B cell (primary cell): Measurements from ENCODE around the gene SERPINF2. TPM values are rescaled to one million over a fixed set of nuclear protein-coding genes. Genes with fewer than 3 reads are reported as not detected.

Source experiments
- ATAC-seq: fragments of 200-7000 bp; cut with Tn5 transposase; one replicate; pipeline ENCODE4 v1.10.0; 2021; ENCODE audit warnings: low read depth, mild to moderate bottlenecking, moderate number of reproducible peaks, moderate library complexity
- CTCF ChIA-PET: fragments of 350-600 bp; sonication (Branson Sonifier 250); formaldehyde crosslinking; loops from one replicate; lab custom pipeline; 2021; ENCODE audit warnings: antibody characterized with exemption, inconsistent platforms; lab: Charles Lee
- POLR2A ChIA-PET: fragments of 350-600 bp; sonication (Branson Sonifier 250); formaldehyde crosslinking; loops from one replicate; lab custom pipeline; 2021; ENCODE audit warnings: antibody characterized with exemption; lab: Charles Lee
- DNase-seq: peaks from one replicate; pipeline ENCODE4 v3.0.0; 2013
- H2AFZ ChIP-seq: 2 replicates; pipeline ENCODE4 v1.6.1; 2012; ENCODE audit warnings: mild to moderate bottlenecking, low read depth, low read length; ENCODE audit not compliant: insufficient read depth, poor library complexity, severe bottlenecking
- H3K27ac ChIP-seq, 2 donors: 1 replicate in 1 of 2; 2 replicates in 1 of 2; pipeline ENCODE4 v1.5.1; 2012 to 2013; ENCODE audit warnings: low read length in 2 of 2, mild to moderate bottlenecking in 2 of 2, moderate library complexity in 1 of 2
- H3K27me3 ChIP-seq, 4 experiments: fragments of 200-600 bp in 1 of 4; sonication (generic) in 1 of 4; replicated peaks in 1 of 4; 1 replicate in 2 of 4; 2 replicates in 2 of 4; pipeline versions ENCODE4 v1.6.1 to v1.7.0; 2013 to 2016; ENCODE audit warnings: low read length in 3 of 4, mild to moderate bottlenecking in 2 of 4, mixed read lengths in 1 of 4, moderate library complexity in 1 of 4; ENCODE audit not compliant: insufficient read depth in 4 of 4, control insufficient read depth in 3 of 4; ENCODE audit errors: control extremely low read depth in 1 of 4
- H3K36me3 ChIP-seq, 2 experiments: replicated peaks in 1 of 2; 1 replicate in 1 of 2; 2 replicates in 1 of 2; pipeline versions ENCODE4 v1.6.1 to v1.7.1; 2013; ENCODE audit warnings: low read length in 1 of 2; ENCODE audit not compliant: insufficient read depth in 2 of 2, control insufficient read depth in 1 of 2; ENCODE audit errors: control extremely low read depth in 1 of 2, extremely low read depth in 1 of 2
- H3K4me1 ChIP-seq, 2 donors: fragments of 200-600 bp in 1 of 2; sonication (generic) in 1 of 2; 1 replicate in 1 of 2; 2 replicates in 1 of 2; pipeline versions ENCODE4 v1.5.1 to v1.6.1; 2013 to 2017; ENCODE audit warnings: low read length in 2 of 2; ENCODE audit not compliant: control insufficient read depth in 2 of 2, insufficient read depth in 2 of 2
- H3K4me2 ChIP-seq: replicated peaks from 2 replicates; pipeline ENCODE3; 2012; ENCODE audit warnings: mild to moderate bottlenecking, low read depth, low read length; ENCODE audit not compliant: poor library complexity, severe bottlenecking
- H3K4me3 ChIP-seq, 5 experiments: fragments of 200-600 bp in 1 of 5; sonication (generic) in 1 of 5; 1 replicate in 3 of 5; 2 replicates in 2 of 5; pipeline versions ENCODE4 v1.5.1 to v1.7.0; 2011 to 2016; ENCODE audit warnings: low read length in 4 of 5, mild to moderate bottlenecking in 4 of 5, low read depth in 2 of 5, control low read depth in 1 of 5, moderate library complexity in 1 of 5; ENCODE audit not compliant: insufficient read depth in 1 of 5; ENCODE audit errors: control extremely low read depth in 1 of 5, extremely low read depth in 1 of 5
- H3K79me2 ChIP-seq: fragments of 200-600 bp; sonication (generic); one replicate; pipeline ENCODE4 v1.6.0; 2016; ENCODE audit warnings: low read length; ENCODE audit not compliant: control insufficient read depth, insufficient read depth
- H3K9ac ChIP-seq: fragments of 200-600 bp; sonication (generic); 2 replicates; pipeline ENCODE4 v1.6.1; 2017; ENCODE audit warnings: mild to moderate bottlenecking, low read length, moderate library complexity
- H3K9me3 ChIP-seq, 3 donors: one replicate each; pipeline versions ENCODE4 v1.6.1 to v1.7.1; 2013; ENCODE audit warnings: low read length in 2 of 3; ENCODE audit not compliant: control insufficient read depth in 2 of 3, insufficient read depth in 1 of 3; ENCODE audit errors: control extremely low read depth in 1 of 3
- H4K20me1 ChIP-seq: 2 replicates; pipeline ENCODE4 v1.6.0; 2012; ENCODE audit warnings: mild to moderate bottlenecking, low read length; ENCODE audit not compliant: insufficient read depth, control insufficient read depth, poor library complexity, severe bottlenecking
- H3K27ac Mint-ChIP-seq: one replicate; pipeline ENCODE4 v1.8.0; 2021; ENCODE audit warnings: mixed read lengths
- H3K27me3 Mint-ChIP-seq: one replicate; pipeline ENCODE4 v1.8.0; 2021; ENCODE audit warnings: mixed read lengths
- H3K4me1 Mint-ChIP-seq: one replicate; pipeline ENCODE4 v1.8.0; 2021; ENCODE audit warnings: mixed read lengths
- H3K4me3 Mint-ChIP-seq: one replicate; pipeline ENCODE4 v1.8.0; 2021; ENCODE audit warnings: mixed read lengths
- H3K9me3 Mint-ChIP-seq: one replicate; pipeline ENCODE4 v1.8.0; 2022; ENCODE audit warnings: mixed read lengths; ENCODE audit not compliant: insufficient read depth
- EZH2 ChIP-seq: IDR thresholded peaks from 2 replicates; pipeline ENCODE4 v1.6.1; 2012; ENCODE audit warnings: borderline replicate concordance, low read depth, mild to moderate bottlenecking, moderate library complexity, low read length; ENCODE audit not compliant: insufficient read depth, poor library complexity, severe bottlenecking
- WGBS: methylation state at CpG from one replicate; pipeline ENCODE4 v1.1.5; 2013; ENCODE audit warnings: missing lambda C conversion rate; ENCODE audit not compliant: insufficient coverage; 5-methylcytosine and 5-hydroxymethylcytosine counted together
- intact Hi-C: fragments of 100-400 bp; cut with micrococcal nuclease; formaldehyde crosslinking; loops from one replicate; pipeline ENCODE4 v1.10.0; 2022
- polyA plus RNA-seq: library from polyadenylated mRNA; depleted of rRNA; stranded (reverse); fragments of >200 nt; gene quantifications from 2 replicates; pipeline ENCODE4 v1.2.3, GENCODE V29; 2012
- total RNA-seq, 2 donors: library from RNA; stranded (reverse); fragments of 120-200 nt in 1 of 2; gene quantifications; 1 replicate in 1 of 2; 2 replicates in 1 of 2; pipeline versions ENCODE4 v1.2.3 to v1.2.4, GENCODE V29; 2013 to 2022
- TF ChIP-seq, protein P1 (sequence below): fragments of 200-600 bp; IDR thresholded peaks from one replicate; pipeline ENCODE4 v1.8.0; 2022; ENCODE audit warnings: antibody characterized with exemption, mild to moderate bottlenecking

Gene SERPINF2
- total and polyA plus RNA-seq, 2 donors (not counting 1 experiment from before 2014, with no cell fraction given), result 0.97 to 3.9 TPM

DNA sequence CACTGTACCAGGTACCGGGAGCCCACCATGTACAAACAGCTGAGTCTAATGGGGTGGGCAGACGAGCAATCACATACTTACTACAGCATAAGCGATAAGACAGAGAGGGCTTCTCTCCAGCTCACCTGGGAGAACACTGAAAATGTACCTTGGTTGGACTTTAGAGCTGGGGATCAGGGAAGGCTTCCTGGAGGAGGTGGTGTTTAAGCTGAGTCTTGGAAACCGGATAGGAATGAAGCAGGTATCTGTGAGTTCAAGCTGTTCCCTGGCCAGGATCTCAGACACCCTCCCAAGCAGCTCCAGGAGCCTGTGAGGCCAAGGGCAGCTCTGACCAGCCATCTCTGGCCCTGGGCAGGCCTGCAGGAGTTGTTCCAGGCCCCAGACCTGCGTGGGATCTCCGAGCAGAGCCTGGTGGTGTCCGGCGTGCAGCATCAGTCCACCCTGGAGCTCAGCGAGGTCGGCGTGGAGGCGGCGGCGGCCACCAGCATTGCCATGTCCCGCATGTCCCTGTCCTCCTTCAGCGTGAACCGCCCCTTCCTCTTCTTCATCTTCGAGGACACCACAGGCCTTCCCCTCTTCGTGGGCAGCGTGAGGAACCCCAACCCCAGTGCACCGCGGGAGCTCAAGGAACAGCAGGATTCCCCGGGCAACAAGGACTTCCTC is 11.2 kb downstream of the SERPINF2 start:
- 88% methylated on average over 21 of the region's 23 CpGs for WGBS
- no peak overlapping the region for H3K4me3 Mint-ChIP-seq
- Histone ChIP-seq H3K79me2 (no peaks in the 10 kb centered on the region), H3K27me3 (no peaks in the 10 kb centered on the region), H3K9me3 (no peaks in the 10 kb centered on the region), H3K36me3 (no peaks in the 10 kb centered on the region), H3K9ac (no peak overlapping the region), H3K4me3 (no peak overlapping the region), H3K4me1 (peaks cover 10 to 15% of the 10 kb centered on the region in 2 donors), H4K20me1 (no peaks in the 10 kb centered on the region), H3K27ac (no peak overlapping the region), H3K4me2 (no peak overlapping the region), H2AFZ (no peak overlapping the region)
- ChIA-PET POLR2A (interaction anchor here (0.6 to 2.5 kb wide), 9 partner anchors 9 to 109 kb away, joined by 3 to 17 read pairs (median 5); partner anchors contain the start of genes RPA1, SCARF1, SERPINF1 and SMYD4), CTCF (interaction anchor here (1.5 to 3.6 kb wide), 4 partner anchors 9 to 85 kb away, joined by 3 to 58 read pairs (median 28); no protein-coding TSS in a partner anchor)
- intact Hi-C loops, result no loop called here
- no peaks in the 10 kb centered on the region for H3K9me3 Mint-ChIP-seq
- H3K27me3 Mint-ChIP-seq, result no peaks in the 10 kb centered on the region
- DNase-seq (no peak), ATAC-seq (no peak)
- H3K4me1 Mint-ChIP-seq, result peaks cover 20% of the 10 kb centered on the region
- peak overlapping the region; percentile 56 for H3K27ac Mint-ChIP-seq
- TF ChIP-seq, protein P1, sequence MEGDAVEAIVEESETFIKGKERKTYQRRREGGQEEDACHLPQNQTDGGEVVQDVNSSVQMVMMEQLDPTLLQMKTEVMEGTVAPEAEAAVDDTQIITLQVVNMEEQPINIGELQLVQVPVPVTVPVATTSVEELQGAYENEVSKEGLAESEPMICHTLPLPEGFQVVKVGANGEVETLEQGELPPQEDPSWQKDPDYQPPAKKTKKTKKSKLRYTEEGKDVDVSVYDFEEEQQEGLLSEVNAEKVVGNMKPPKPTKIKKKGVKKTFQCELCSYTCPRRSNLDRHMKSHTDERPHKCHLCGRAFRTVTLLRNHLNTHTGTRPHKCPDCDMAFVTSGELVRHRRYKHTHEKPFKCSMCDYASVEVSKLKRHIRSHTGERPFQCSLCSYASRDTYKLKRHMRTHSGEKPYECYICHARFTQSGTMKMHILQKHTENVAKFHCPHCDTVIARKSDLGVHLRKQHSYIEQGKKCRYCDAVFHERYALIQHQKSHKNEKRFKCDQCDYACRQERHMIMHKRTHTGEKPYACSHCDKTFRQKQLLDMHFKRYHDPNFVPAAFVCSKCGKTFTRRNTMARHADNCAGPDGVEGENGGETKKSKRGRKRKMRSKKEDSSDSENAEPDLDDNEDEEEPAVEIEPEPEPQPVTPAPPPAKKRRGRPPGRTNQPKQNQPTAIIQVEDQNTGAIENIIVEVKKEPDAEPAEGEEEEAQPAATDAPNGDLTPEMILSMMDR, result no peak
- no peak for TF ChIP-seq EZH2

DNA sequence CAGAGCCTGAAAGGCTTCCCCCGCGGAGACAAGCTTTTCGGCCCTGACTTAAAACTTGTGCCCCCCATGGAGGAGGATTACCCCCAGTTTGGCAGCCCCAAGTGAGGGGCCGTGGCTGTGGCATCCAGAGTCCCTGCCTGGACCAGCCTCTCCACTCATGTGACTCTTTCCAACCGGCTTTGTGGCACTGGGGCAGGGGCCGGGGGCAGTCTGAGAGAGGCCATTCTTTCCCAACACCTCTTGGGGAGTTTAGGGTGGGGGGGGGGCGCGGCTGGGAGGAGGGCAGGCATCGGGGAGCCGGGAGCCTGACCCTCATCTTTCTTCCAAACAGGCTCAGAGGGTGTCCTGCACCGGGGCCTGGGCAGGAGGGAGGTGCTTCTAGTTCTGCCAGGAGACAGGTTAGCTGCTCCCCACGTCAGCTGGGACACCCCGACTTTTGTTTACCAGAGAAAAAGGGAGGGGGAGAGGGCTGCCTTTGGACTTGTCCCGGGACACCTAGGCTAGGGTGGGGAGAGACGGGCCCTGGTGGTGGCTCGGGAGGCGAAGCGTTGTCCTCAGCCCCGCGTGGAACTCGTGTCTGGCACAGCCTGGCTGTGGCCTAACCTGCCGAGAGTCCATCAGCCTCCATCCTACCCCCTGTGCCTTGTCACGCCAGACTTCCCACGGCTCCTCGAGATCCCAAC is 11.9 kb downstream of the SERPINF2 start:
- Histone ChIP-seq H3K79me2 (no peaks in the 10 kb centered on the region), H3K9me3 (no peaks in the 10 kb centered on the region), H3K27ac (no peak overlapping the region), H3K4me2 (no peak overlapping the region), H4K20me1 (no peaks in the 10 kb centered on the region), H3K36me3 (no peaks in the 10 kb centered on the region), H3K4me1 (peaks cover 10 to 15% of the 10 kb centered on the region in 2 donors), H3K27me3 (no peaks in the 10 kb centered on the region), H3K9ac (no peak overlapping the region), H2AFZ (no peak overlapping the region), H3K4me3 (no peak overlapping the region)
- ATAC-seq, result no peak
- no peak for TF ChIP-seq EZH2
- TF ChIP-seq, protein P1, result no peak
- CTCF ChIA-PET, result interaction anchor here (1.3 to 3.6 kb wide), 5 partner anchors 9 to 85 kb away, joined by 3 to 58 read pairs (median 16); no protein-coding TSS in a partner anchor
- POLR2A ChIA-PET, result interaction anchor here (0.6 to 1.2 kb wide), 6 partner anchors 15 to 75 kb away, joined by 3 to 7 read pairs (median 4); partner anchors contain the start of genes RPA1 and SMYD4
- no peak for DNase-seq
- 90% methylated on average over 11 of the region's 25 CpGs for WGBS
- H3K9me3 Mint-ChIP-seq, result no peaks in the 10 kb centered on the region
- intact Hi-C loops, result no loop called here
- H3K27me3 Mint-ChIP-seq, result no peaks in the 10 kb centered on the region
- H3K4me3 Mint-ChIP-seq, result no peak overlapping the region
- H3K27ac Mint-ChIP-seq, result peak overlapping the region; percentile 56
- H3K4me1 Mint-ChIP-seq, result peaks cover 20% of the 10 kb centered on the region
